GM03348 (cell line): ENCODE measurements around the gene UBE2E3.
"Not testable (repeated sequence)": the region's sequence is repeated elsewhere in the genome, so short reads cannot be mapped to it uniquely, and the experiment has no call there.

Experiments used
- DNase-seq: peaks from one replicate; pipeline ENCODE4 v3.0.0; 2012; ENCODE audit warnings: low spot score

Gene UBE2E3

GRCh38 chr2:181036445-181036844 lies 56.0 kb downstream of the UBE2E3 start:
- DNase-seq: no peak

- DNase-seq: peak; percentile 44
Measured at GRCh38 chr2:181036848-181037603, 56.6 kb downstream of the UBE2E3 start.

DNA sequence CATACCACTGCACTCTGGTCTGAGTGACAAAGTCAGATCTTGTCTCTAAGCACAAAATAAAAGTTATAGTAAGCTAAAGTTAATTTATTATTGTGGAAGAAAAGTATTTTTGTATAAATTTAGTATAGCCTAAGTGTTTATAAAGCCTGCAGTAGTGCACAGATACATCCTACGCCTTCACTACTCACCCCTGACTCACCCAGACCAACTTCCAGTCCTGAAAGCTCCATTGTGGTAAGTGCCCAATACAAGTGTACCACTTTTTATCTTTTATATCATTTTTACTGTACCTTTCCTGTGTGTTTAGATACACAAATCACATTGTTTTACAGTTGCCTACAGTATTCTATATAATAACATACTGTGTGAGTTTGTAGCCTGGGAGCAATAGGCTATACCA lies 57.5 kb downstream of the UBE2E3 start:
- peak; percentile 11 for DNase-seq

DNA sequence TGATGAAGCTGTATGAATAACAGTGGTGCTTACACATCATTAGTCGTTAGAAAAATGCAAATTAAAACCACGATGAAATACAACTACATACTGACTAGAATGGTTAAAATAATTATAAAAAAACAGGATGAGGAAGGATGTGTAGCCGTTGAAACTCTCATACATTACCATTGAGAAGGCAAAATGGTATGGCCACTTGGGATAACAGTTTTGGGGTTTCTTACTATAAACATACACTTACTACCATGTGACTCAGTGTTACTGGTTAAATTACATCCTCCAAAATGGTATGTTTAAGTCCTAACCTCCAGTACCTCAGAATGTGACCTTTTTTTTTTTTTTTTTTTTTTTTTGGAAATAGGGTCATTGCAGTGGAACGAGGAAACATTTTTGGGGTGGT lies 58.4 kb downstream of the UBE2E3 start:
- DNase-seq: no peak

GRCh38 chr2:181040839-181041238 lies 60.4 kb downstream of the UBE2E3 start:
- DNase-seq: not testable (repeated sequence)

GRCh38 chr2:181041661-181042060 lies 61.3 kb downstream of the UBE2E3 start:
- no peak for DNase-seq

DNA sequence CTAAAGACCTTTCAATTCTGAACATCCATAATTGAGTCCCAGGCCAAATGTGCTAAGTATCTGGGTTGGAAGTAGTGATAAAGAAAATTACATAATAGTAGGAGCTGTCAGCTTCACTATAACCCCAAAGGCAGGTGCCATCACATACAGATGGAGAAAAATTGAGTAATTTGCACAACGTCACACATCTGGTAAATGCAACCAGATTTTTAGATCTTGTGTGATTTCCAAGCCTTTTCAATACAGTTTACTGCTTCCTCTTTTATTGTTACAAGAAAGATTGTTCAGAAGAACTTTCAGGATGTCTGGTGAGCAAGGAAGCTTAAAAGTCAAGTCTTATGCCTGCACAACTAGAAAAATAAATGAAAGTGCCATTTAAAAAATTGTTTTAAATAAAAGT lies 62.3 kb downstream of the UBE2E3 start:
- no peak for DNase-seq

DNA sequence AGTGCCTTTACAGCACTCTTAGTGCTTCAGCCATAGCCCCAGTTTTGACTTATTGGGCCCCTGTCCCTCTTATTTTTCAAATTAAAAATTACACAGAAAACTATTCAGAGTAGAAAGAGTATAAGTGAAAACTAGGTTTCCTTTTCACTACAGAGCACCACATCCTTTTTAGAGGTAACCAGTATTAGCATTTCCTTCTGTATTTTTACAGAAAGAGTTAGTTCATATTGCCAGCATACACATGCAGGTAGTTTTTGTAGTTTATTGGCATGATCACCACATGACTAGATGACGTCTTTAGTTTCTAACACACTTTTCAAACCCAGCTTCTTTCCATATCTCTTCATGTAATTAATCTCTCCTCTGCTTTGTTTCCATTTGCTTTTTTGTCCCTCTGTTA lies 66.4 kb downstream of the UBE2E3 start:
- DNase-seq: no peak

DNA sequence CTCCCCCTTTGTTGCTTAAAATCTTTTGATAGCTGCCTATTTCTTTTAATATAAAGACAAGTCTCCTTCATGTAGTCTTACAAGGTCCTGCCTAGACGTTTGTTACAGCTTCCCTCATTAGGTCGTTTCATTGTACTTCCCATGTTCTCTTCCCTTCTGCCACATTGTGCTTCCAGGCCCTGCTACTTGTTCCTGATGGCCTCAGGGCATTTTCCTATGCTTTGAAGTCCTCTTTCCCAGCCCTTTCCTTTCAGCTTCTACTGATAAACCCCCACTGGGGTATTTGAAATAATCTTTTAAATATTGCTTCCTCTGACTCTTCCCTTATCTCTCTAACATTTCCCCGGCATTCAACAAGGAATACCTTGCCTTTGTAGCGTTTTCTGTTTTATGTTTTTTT lies 67.4 kb downstream of the UBE2E3 start:
- DNase-seq: no peak

DNA sequence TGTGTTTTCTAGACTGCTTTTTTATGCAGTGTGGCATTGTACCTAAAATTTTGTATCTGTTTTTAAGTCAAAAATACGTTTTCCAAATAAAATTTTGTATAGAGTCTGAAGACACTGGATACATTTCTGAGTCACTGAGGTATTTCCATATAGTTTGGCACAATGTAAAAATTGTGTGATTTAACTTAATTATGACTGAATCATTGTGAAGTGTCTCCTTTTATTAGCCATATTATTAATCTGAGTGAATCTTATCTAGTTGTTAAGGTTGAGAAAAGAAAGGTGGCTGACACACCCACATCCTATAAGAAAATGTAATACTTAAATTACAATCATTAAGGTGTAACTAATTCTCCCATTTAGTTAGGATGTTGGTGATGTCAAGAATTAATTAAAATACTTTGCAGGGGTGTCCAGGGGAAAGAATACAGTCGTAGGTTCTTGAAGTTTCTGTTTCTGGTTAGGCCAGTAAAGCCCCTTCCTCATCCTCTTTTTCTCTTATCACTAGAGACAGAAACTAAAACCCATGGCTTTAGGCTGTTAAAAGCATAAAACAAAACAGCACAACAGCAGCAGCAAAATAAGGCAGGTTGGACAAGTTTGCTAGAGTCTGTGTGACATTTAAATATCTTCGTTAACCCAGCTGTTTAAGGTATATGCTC lies 71.6 kb downstream of the UBE2E3 start:
- DNase-seq: no peak

- no peak for DNase-seq
Measured at GRCh38 chr2:181052523-181052891, 72.1 kb downstream of the UBE2E3 start.

GRCh38 chr2:181054256-181054655 lies 73.9 kb downstream of the UBE2E3 start:
- DNase-seq: no peak

DNA sequence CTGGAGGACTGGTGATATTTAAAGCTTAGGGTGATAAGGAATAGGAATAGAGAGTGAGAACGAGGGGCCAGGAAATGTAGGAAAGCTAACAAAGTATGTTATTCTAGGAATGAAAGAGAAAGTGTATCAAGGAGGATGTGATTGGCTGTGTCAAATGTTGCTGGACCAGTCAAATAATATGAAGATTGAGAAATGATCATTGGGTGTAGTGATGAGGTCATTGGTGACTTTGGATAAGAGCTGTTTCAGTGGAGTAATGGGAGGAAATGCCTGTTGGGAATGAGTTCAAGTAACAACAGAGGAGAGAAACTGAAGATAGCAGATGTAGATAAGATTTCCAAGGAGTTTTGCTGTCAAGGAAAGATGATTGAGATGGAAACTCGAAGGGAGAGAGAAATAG lies 74.4 kb downstream of the UBE2E3 start:
- DNase-seq: no peak

GRCh38 chr2:181058378-181059269 lies 78.2 kb downstream of the UBE2E3 start:
- DNase-seq: no peak

DNA sequence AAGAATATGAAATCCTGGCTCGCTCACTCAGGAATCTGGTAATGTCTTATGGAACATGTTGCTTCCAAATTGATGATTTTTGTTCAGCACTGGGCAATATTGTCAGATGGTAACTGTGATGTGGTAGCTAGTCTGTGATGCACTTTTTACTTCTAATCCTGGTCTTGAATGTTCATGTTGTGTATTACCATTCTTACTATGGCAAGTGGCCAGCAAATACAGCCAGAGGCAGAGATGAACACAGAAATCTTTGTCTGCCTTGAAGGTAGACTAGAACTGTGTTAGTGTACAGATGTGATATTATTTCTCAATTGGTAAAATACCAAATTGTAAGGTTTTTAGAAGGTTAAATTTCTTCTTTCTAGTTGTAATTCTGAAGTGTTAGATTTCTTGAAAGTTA lies 83.3 kb downstream of the UBE2E3 start:
- no peak for DNase-seq

DNA sequence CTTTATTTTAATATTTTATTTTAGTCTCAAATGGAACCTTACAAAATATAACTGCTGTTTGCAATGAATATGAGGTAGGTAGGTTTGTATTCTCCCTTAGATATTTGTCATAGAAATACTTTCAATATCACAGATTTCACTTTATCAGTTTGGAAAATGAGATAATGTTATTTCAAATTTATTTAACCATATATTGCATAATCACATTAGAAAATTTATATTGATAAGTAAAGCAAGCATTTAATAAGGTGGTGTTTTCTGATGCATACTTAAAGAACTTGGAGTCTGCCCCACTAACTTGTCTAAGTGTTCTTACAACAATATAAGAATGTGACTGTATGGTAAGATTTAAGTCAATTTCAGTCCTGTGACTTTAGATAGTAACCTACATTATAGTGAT lies 85.1 kb downstream of the UBE2E3 start:
- no peak for DNase-seq

DNA sequence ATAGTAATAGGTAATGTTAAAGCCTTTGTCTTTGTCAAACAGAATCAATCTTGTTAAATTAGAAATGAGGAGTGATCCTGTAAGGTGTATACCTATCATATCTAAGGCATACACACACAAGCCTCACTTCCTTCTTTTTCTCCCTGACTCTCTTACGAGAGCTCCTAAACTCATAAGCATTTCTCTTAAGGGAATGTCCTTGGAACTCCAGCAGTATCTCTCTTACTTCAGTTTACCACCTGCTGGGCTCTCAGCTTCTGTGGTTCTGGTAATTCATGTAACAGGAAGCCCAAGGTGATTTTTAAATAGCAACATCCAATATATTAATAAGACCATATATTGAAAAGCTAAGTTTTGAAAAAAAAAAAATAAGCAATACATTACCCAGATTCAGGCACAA lies 85.9 kb downstream of the UBE2E3 start:
- no peak for DNase-seq

DNA sequence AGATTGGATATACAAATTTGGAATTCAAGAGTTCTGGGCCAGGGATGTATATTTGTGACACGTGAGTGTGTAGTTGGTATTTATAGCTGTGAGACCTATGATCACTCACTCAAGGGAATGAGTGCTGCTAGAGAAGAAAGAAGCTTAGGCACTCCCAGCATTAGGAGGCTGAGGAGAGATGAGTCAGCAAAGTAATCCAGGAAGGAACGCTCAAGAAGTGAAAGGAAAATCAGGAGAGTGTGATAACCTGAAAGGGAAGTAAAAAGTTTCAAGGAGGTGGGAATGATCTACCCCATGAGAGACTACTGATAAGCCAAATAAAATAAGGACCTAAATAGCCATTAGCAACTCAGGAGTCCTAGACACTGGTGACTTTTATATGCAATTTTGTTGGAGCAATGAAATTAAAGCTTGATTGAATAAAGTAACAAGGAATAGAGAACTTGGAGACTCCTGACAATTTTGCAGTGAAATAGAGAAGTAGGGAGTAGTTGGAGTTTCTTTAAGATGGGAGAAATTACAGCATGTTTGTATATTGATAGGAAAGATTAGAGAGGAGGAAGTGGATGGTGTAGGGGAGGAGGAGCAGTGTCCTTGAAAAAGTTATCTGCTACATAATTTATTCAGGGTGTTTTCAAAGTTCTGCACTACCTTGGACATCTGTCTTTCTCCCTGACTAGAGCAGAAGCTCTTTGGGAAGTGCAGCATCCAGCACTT lies 89.9 kb downstream of the UBE2E3 start:
- no peak for DNase-seq

- no peak for DNase-seq
Measured at GRCh38 chr2:181070836-181071200, 90.4 kb downstream of the UBE2E3 start.

DNA sequence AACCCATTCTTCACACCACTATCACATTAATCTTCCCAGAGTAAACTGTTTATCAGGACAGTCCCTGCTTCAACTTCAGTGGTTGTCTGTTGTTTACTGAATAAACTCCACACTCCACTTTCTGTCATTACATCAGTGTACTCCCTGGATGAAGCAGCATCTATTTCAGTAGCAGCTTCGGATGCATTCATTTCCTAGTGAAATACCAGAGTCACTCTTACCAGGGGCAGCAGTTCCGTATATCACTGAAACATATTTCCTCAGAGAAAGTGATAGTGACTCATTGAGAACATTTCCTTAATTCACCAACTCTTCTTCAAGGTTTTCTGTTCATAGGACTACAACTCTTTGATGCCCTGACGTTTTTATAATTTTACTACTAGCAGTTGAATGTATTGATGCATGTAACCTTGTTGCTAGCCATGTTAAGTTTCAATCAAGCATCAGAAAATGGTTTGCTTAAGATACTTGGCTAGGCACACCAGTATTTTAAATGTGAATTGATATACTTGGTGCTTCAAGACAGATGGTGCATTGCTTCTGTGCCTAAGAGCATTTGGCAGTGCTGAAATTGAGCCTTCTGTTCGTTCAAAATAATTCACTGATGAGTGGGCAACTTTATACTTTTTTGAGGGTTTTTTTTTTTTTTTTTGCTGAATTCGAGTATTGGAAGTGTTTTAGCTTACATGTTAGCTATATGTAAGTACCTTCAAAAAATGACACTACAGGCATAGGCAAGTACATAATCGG lies 92.3 kb downstream of the UBE2E3 start:
- DNase-seq: no peak

GRCh38 chr2:181073896-181074295 lies 93.5 kb downstream of the UBE2E3 start:
- DNase-seq: peak; percentile 6

- DNase-seq: no peak
Measured at GRCh38 chr2:181074457-181074856, 94.1 kb downstream of the UBE2E3 start.
